ENCODE results near the gene CAV3.
A peak's percentile ranks its signal among the peaks of the same experiment; 100 is the strongest.

The CAV3 gene

GRCh38 chr3:8736436-8736835 is 2.8 kb downstream of the CAV3 start:
- H3K27ac ChIP-seq (ENCODE audit: low read depth, low read length, severe bottlenecking), result no peak overlapping the region
- WGBS, 2 experiments (ENCODE audit: insufficient coverage in 2 of 2), result 91 to 95% methylated on average over 9 to 11 of the region's 11 CpGs
- H3K9me3 ChIP-seq (ENCODE audit: control insufficient read depth, low read length), result no peaks in the 10 kb centered on the region
- peaks cover 13% of the 10 kb centered on the region for H3K4me1 ChIP-seq (ENCODE audit: control insufficient read depth, insufficient read depth, low read length, poor library complexity, severe bottlenecking)
- H3K36me3 ChIP-seq (ENCODE audit: control insufficient read depth, insufficient read depth, low read length), result no peaks in the 10 kb centered on the region
- H3K4me3 ChIP-seq (ENCODE audit: extremely low read depth, insufficient read depth, low read length, poor library complexity, severe bottlenecking), result no peak overlapping the region

- Histone ChIP-seq H3K9me3 (ENCODE audit: control insufficient read depth, low read length) (no peaks in the 10 kb centered on the region), H3K4me1 (ENCODE audit: control insufficient read depth, insufficient read depth, low read length, poor library complexity, severe bottlenecking) (peaks cover 21% of the 10 kb centered on the region), H3K36me3 (ENCODE audit: control insufficient read depth, insufficient read depth, low read length) (no peaks in the 10 kb centered on the region), H3K27ac (ENCODE audit: low read depth, low read length, severe bottlenecking) (no peak overlapping the region), H3K4me3 (ENCODE audit: extremely low read depth, insufficient read depth, low read length, poor library complexity, severe bottlenecking) (no peak overlapping the region)
- 100% methylated on average over 3 of the region's 4 CpGs for WGBS, 2 experiments (ENCODE audit: insufficient coverage in 2 of 2)
Measured at GRCh38 chr3:8737301-8737700, 3.7 kb downstream of the CAV3 start.

GRCh38 chr3:8737823-8738222 is 4.2 kb downstream of the CAV3 start:
- no peaks in the 10 kb centered on the region for H3K36me3 ChIP-seq (ENCODE audit: control insufficient read depth, insufficient read depth, low read length)
- H3K4me3 ChIP-seq (ENCODE audit: extremely low read depth, insufficient read depth, low read length, poor library complexity, severe bottlenecking), result no peak overlapping the region
- no peak overlapping the region for H3K27ac ChIP-seq (ENCODE audit: low read depth, low read length, severe bottlenecking)
- no peaks in the 10 kb centered on the region for H3K9me3 ChIP-seq (ENCODE audit: control insufficient read depth, low read length)
- peaks cover 22% of the 10 kb centered on the region for H3K4me1 ChIP-seq (ENCODE audit: control insufficient read depth, insufficient read depth, low read length, poor library complexity, severe bottlenecking)

GRCh38 chr3:8738639-8739038 is 5.0 kb downstream of the CAV3 start:
- H3K4me3 ChIP-seq (ENCODE audit: extremely low read depth, insufficient read depth, low read length, poor library complexity, severe bottlenecking), result no peak overlapping the region
- no peaks in the 10 kb centered on the region for H3K9me3 ChIP-seq (ENCODE audit: control insufficient read depth, low read length)
- no peak overlapping the region for H3K27ac ChIP-seq (ENCODE audit: low read depth, low read length, severe bottlenecking)
- H3K36me3 ChIP-seq (ENCODE audit: control insufficient read depth, insufficient read depth, low read length), result no peaks in the 10 kb centered on the region
- 93 to 100% methylated on average over 1 to 3 of the region's 3 CpGs for WGBS, 2 experiments (ENCODE audit: insufficient coverage in 2 of 2)
- peaks cover 22% of the 10 kb centered on the region for H3K4me1 ChIP-seq (ENCODE audit: control insufficient read depth, insufficient read depth, low read length, poor library complexity, severe bottlenecking)

- no peaks in the 10 kb centered on the region for H3K9me3 ChIP-seq (ENCODE audit: control insufficient read depth, low read length)
- H3K27ac ChIP-seq (ENCODE audit: low read depth, low read length, severe bottlenecking), result no peak overlapping the region
- no peak overlapping the region for H3K4me3 ChIP-seq (ENCODE audit: extremely low read depth, insufficient read depth, low read length, poor library complexity, severe bottlenecking)
- peaks cover 22% of the 10 kb centered on the region for H3K4me1 ChIP-seq (ENCODE audit: control insufficient read depth, insufficient read depth, low read length, poor library complexity, severe bottlenecking)
- no peaks in the 10 kb centered on the region for H3K36me3 ChIP-seq (ENCODE audit: control insufficient read depth, insufficient read depth, low read length)
- WGBS, 2 experiments (ENCODE audit: insufficient coverage in 2 of 2), result 88 to 94% methylated on average over 2 to 4 of the region's 5 CpGs
Measured at GRCh38 chr3:8739757-8740504, 6.3 kb downstream of the CAV3 start.

- H3K27ac ChIP-seq (ENCODE audit: low read depth, low read length, severe bottlenecking), result peak overlapping the region; percentile 62
- peaks cover 22% of the 10 kb centered on the region for H3K4me1 ChIP-seq (ENCODE audit: control insufficient read depth, insufficient read depth, low read length, poor library complexity, severe bottlenecking)
- WGBS, 2 experiments (ENCODE audit: insufficient coverage in 2 of 2), result 7 to 8% methylated on average over 7 to 9 of the region's 13 CpGs
- H3K4me3 ChIP-seq (ENCODE audit: extremely low read depth, insufficient read depth, low read length, poor library complexity, severe bottlenecking), result peak overlapping the region; percentile 2
- H3K9me3 ChIP-seq (ENCODE audit: control insufficient read depth, low read length), result no peaks in the 10 kb centered on the region
- H3K36me3 ChIP-seq (ENCODE audit: control insufficient read depth, insufficient read depth, low read length), result no peaks in the 10 kb centered on the region
Measured at GRCh38 chr3:8741581-8742261, 8.1 kb downstream of the CAV3 start.

GRCh38 chr3:8743021-8743601 is 9.5 kb downstream of the CAV3 start:
- no peaks in the 10 kb centered on the region for H3K9me3 ChIP-seq (ENCODE audit: control insufficient read depth, low read length)
- H3K27ac ChIP-seq (ENCODE audit: low read depth, low read length, severe bottlenecking), result no peak overlapping the region
- H3K4me1 ChIP-seq (ENCODE audit: control insufficient read depth, insufficient read depth, low read length, poor library complexity, severe bottlenecking), result peaks cover 22% of the 10 kb centered on the region
- H3K36me3 ChIP-seq (ENCODE audit: control insufficient read depth, insufficient read depth, low read length), result no peaks in the 10 kb centered on the region
- no peak overlapping the region for H3K4me3 ChIP-seq (ENCODE audit: extremely low read depth, insufficient read depth, low read length, poor library complexity, severe bottlenecking)
- WGBS, 2 experiments (ENCODE audit: insufficient coverage in 2 of 2), result 84 to 90% methylated on average over 3 of the region's 6 CpGs

- WGBS, 2 experiments (ENCODE audit: insufficient coverage in 2 of 2), result 80% methylated on average over 1 of the region's 3 CpGs; no CpG with 5 or more reads in 1 of the 2 experiments
- no peak overlapping the region for H3K4me3 ChIP-seq (ENCODE audit: extremely low read depth, insufficient read depth, low read length, poor library complexity, severe bottlenecking)
- no peak overlapping the region for H3K27ac ChIP-seq (ENCODE audit: low read depth, low read length, severe bottlenecking)
- H3K36me3 ChIP-seq (ENCODE audit: control insufficient read depth, insufficient read depth, low read length), result no peaks in the 10 kb centered on the region
- H3K9me3 ChIP-seq (ENCODE audit: control insufficient read depth, low read length), result no peaks in the 10 kb centered on the region
- peaks cover 22% of the 10 kb centered on the region for H3K4me1 ChIP-seq (ENCODE audit: control insufficient read depth, insufficient read depth, low read length, poor library complexity, severe bottlenecking)
Measured at GRCh38 chr3:8743911-8744310, 10.3 kb downstream of the CAV3 start.

- no peak overlapping the region for H3K27ac ChIP-seq (ENCODE audit: low read depth, low read length, severe bottlenecking)
Measured at GRCh38 chr3:8745619-8746370, 12.2 kb downstream of the CAV3 start.

GRCh38 chr3:8746780-8747345 is 13.3 kb downstream of the CAV3 start:
- 95 to 100% methylated on average over 4 of the region's 7 CpGs for WGBS, 2 experiments (ENCODE audit: insufficient coverage in 2 of 2)
- H3K36me3 ChIP-seq (ENCODE audit: control insufficient read depth, insufficient read depth, low read length), result no peaks in the 10 kb centered on the region
- H3K9me3 ChIP-seq (ENCODE audit: control insufficient read depth, low read length), result no peaks in the 10 kb centered on the region
- peaks cover 6% of the 10 kb centered on the region for H3K4me1 ChIP-seq (ENCODE audit: control insufficient read depth, insufficient read depth, low read length, poor library complexity, severe bottlenecking)
- H3K4me3 ChIP-seq (ENCODE audit: extremely low read depth, insufficient read depth, low read length, poor library complexity, severe bottlenecking), result no peak overlapping the region
- no peak overlapping the region for H3K27ac ChIP-seq (ENCODE audit: low read depth, low read length, severe bottlenecking)

More at GRCh38 chr3:8745619-8746370, 12.2 kb downstream of the CAV3 start:
- Histone ChIP-seq H3K4me3 (ENCODE audit: extremely low read depth, insufficient read depth, low read length, poor library complexity, severe bottlenecking) (no peak overlapping the region), H3K9me3 (ENCODE audit: control insufficient read depth, low read length) (no peaks in the 10 kb centered on the region), H3K36me3 (ENCODE audit: control insufficient read depth, insufficient read depth, low read length) (no peaks in the 10 kb centered on the region), H3K4me1 (ENCODE audit: control insufficient read depth, insufficient read depth, low read length, poor library complexity, severe bottlenecking) (peaks cover 14% of the 10 kb centered on the region)
- WGBS, 2 experiments (ENCODE audit: insufficient coverage in 2 of 2), result 92 to 96% methylated on average over 16 to 20 of the region's 25 CpGs
